K562 (cell line): Measurements from ENCODE around the gene HIVEP1.

ENCODE experiments used
- ATF2 ChIP-seq: sonication (generic); formaldehyde crosslinking; IDR thresholded peaks from 2 replicates; pipeline ENCODE4 v1.8.1; 2022; ENCODE audit warnings: missing genetic modification reagents
- ATF3 ChIP-seq, 2 experiments: fragments of 450-650 bp in 1 of 2; sonication (generic) in 1 of 2; formaldehyde crosslinking in 1 of 2; IDR thresholded peaks in 1 of 2; conservative IDR thresholded peaks in 1 of 2; 2 replicates each; pipeline versions ENCODE4 v1.6.1 to v1.8.1; 2016 to 2023; ENCODE audit warnings: mild to moderate bottlenecking in 2 of 2, moderate library complexity in 2 of 2, inconsistent platforms in 1 of 2, missing genetic modification reagents in 1 of 2
- BCLAF1 ChIP-seq, 2 experiments: fragments of 450-650 bp in 1 of 2; IDR thresholded peaks; 2 replicates each; pipeline ENCODE4 v1.6.1; 2011 to 2017; ENCODE audit warnings: low read depth in 2 of 2, antibody characterized with exemption in 1 of 2, borderline replicate concordance in 1 of 2, low read length in 1 of 2, mild to moderate bottlenecking in 1 of 2, mixed read lengths in 1 of 2; ENCODE audit not compliant: control insufficient read depth in 1 of 2
- CHD1 ChIP-seq: fragments of 200-600 bp; sonication (generic); IDR thresholded peaks from one replicate; pipeline ENCODE4 v1.6.1; 2012; ENCODE audit warnings: mild to moderate bottlenecking, moderate library complexity, low read length, inconsistent platforms
- CREB1 ChIP-seq, 2 experiments: sonication (generic) in 1 of 2; formaldehyde crosslinking in 1 of 2; IDR thresholded peaks; 2 replicates each; pipeline versions ENCODE4 v1.6.1 to v1.8.0; 2012 to 2022; ENCODE audit warnings: inconsistent platforms in 1 of 2, mild to moderate bottlenecking in 1 of 2, missing genetic modification reagents in 1 of 2, moderate library complexity in 1 of 2
- CTCF ChIP-seq, 3 experiments: IDR thresholded peaks in 2 of 3; conservative IDR thresholded peaks in 1 of 3; 2 replicates each; pipeline ENCODE4 v1.5.1; 2011 to 2012; ENCODE audit warnings: low read length in 3 of 3, mild to moderate bottlenecking in 3 of 3, control low read depth in 2 of 3, improper control_type of control experiment in 1 of 3, inconsistent platforms in 1 of 3, low read depth in 1 of 3, mixed read lengths in 1 of 3, moderate library complexity in 1 of 3; ENCODE audit not compliant: insufficient read depth in 2 of 3
- E2F3 ChIP-seq: fragments of 250-450 bp; sonication (Bioruptor Pico); IDR thresholded peaks from 2 replicates; pipeline ENCODE4 v1.4.0; 2020; ENCODE audit warnings: mild to moderate bottlenecking
- HNRNPK ChIP-seq: fragments of 200-400 bp; formaldehyde crosslinking; IDR thresholded peaks from one replicate; pipeline ENCODE4 v1.6.1; 2018; ENCODE audit warnings: mild to moderate bottlenecking, low read depth, low read length; ENCODE audit not compliant: poor library complexity, severe bottlenecking
- MAZ ChIP-seq, 2 experiments: fragments of 450-650 bp in 1 of 2; sonication (generic) in 1 of 2; formaldehyde crosslinking; IDR thresholded peaks in 1 of 2; conservative IDR thresholded peaks in 1 of 2; 2 replicates each; pipeline versions ENCODE4 v1.4.0 to v1.5.0; 2020; ENCODE audit warnings: mild to moderate bottlenecking in 1 of 2, missing genetic modification reagents in 1 of 2
- STAG1 ChIP-seq: sonication (generic); formaldehyde crosslinking; IDR thresholded peaks from 2 replicates; pipeline ENCODE4 v1.5.0; 2020; ENCODE audit warnings: missing genetic modification reagents, borderline replicate concordance
- TFE3 ChIP-seq: fragments of 450-650 bp; formaldehyde crosslinking; IDR thresholded peaks from 2 replicates; pipeline ENCODE4 v1.4.0; 2020; ENCODE audit warnings: mild to moderate bottlenecking, mixed read lengths
- YY1 ChIP-seq, 3 experiments: IDR thresholded peaks; 2 replicates each; pipeline ENCODE4 v1.6.1; 2011; ENCODE audit warnings: low read length in 2 of 3, mild to moderate bottlenecking in 2 of 3, moderate library complexity in 2 of 3, borderline replicate concordance in 1 of 3, control low read depth in 1 of 3, low read depth in 1 of 3; ENCODE audit not compliant: insufficient read depth in 3 of 3, insufficient replicate concordance in 2 of 3, control insufficient read depth in 1 of 3, insufficient read length in 1 of 3; ENCODE audit errors: extremely low read depth in 1 of 3

- TF ChIP-seq CTCF (IDR thresholded peaks at IDR 0.05 in 2 of 3, conservative IDR thresholded peaks at IDR 0.05 in 1 of 3; ENCODE audit: insufficient read depth in 2 of 3, low read depth in 1 of 3, low read length in 3 of 3) (no peak), HNRNPK (no peak), E2F3 (no peak), ATF2 (no peak), YY1 (IDR thresholded peaks at IDR 0.05; ENCODE audit: borderline replicate concordance in 1 of 3, control insufficient read depth in 1 of 3, extremely low read depth in 1 of 3, insufficient read depth in 3 of 3, insufficient read length in 1 of 3, insufficient replicate concordance in 2 of 3, low read depth in 1 of 3, low read length in 2 of 3) (no peak), BCLAF1 (IDR thresholded peaks at IDR 0.05; ENCODE audit: borderline replicate concordance in 1 of 2, control insufficient read depth in 1 of 2, low read depth in 2 of 2, low read length in 1 of 2) (no peak), MAZ (CRISPR knock-in tag; conservative IDR thresholded peaks at IDR 0.05 in 1 of 2, IDR thresholded peaks at IDR 0.05 in 1 of 2) (no peak), CHD1 (no peak), CREB1 (IDR thresholded peaks at IDR 0.05) (no peak), CREB1 (CRISPR knock-in tag; IDR thresholded peaks at IDR 0.05) (no peak), TFE3 (CRISPR knock-in tag) (no peak), STAG1 (CRISPR knock-in tag) (no peak), ATF3 (IDR thresholded peaks at IDR 0.05) (no peak), ATF3 (CRISPR knock-in tag; conservative IDR thresholded peaks at IDR 0.05) (no peak)
These were observed 14.0 kb downstream of the HIVEP1 start for GRCh38 chr6:12026120-12026519.
